ENCODE data around the gene ELN.

Gene ELN

DNA sequence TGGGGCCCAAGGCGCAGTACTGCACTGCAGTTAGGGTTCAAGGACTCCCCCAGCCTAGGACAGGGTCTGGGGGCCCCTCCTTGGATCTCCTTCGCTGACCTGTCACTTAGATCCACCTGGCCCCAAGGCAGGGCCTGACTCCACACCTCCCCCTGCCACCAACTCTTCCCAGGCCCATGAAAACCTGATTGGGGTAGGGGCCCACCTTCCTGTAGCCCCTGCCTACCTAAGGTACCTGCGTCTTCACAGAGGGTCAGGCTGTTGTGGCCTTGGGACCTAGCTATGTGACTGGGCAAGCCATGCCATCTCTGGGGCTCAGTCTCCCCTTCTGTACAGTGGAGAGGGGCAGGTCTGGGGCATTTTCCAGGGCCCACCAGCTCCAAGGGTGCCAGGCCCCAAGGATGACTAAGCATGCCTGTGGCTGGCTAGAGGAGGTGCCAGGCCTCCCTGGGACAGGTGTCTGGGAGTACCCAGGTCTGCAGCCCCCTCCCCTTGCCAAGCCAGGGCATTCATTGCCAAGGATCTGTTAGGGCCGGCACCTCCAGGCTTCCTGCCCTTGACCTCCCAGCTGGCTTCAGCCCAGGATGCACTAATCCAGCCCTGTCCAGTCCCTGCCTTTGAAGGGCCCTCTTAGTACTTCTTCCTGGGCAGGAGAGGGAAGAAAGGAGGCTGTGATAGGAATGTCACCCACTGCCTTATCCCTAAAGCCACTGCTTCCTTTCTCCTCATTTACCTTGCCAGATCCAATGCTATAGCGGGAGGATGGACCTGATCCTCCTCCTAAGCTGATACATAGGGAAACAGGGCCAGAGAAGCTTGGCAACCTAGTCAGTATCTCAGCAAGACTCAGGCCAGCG lies 57.0 kb downstream of the ELN start:
- TF ChIP-seq, protein P1, sequence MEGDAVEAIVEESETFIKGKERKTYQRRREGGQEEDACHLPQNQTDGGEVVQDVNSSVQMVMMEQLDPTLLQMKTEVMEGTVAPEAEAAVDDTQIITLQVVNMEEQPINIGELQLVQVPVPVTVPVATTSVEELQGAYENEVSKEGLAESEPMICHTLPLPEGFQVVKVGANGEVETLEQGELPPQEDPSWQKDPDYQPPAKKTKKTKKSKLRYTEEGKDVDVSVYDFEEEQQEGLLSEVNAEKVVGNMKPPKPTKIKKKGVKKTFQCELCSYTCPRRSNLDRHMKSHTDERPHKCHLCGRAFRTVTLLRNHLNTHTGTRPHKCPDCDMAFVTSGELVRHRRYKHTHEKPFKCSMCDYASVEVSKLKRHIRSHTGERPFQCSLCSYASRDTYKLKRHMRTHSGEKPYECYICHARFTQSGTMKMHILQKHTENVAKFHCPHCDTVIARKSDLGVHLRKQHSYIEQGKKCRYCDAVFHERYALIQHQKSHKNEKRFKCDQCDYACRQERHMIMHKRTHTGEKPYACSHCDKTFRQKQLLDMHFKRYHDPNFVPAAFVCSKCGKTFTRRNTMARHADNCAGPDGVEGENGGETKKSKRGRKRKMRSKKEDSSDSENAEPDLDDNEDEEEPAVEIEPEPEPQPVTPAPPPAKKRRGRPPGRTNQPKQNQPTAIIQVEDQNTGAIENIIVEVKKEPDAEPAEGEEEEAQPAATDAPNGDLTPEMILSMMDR (IDR thresholded peaks at IDR 0.05; ENCODE audit: extremely low read depth, insufficient read depth, missing control alignments) = no peak
- no peak for DNase-seq (ENCODE audit: low spot score)
- in situ Hi-C loops (cut with MboI; ENCODE audit: low pct_unique_long_range_greater_than_20kb, low sequenced_read_pairs, unreplicated experiment) = loop anchor here (25.0 kb wide), 1 partner anchor 102 kb away; no protein-coding TSS in a partner anchor

DNA sequence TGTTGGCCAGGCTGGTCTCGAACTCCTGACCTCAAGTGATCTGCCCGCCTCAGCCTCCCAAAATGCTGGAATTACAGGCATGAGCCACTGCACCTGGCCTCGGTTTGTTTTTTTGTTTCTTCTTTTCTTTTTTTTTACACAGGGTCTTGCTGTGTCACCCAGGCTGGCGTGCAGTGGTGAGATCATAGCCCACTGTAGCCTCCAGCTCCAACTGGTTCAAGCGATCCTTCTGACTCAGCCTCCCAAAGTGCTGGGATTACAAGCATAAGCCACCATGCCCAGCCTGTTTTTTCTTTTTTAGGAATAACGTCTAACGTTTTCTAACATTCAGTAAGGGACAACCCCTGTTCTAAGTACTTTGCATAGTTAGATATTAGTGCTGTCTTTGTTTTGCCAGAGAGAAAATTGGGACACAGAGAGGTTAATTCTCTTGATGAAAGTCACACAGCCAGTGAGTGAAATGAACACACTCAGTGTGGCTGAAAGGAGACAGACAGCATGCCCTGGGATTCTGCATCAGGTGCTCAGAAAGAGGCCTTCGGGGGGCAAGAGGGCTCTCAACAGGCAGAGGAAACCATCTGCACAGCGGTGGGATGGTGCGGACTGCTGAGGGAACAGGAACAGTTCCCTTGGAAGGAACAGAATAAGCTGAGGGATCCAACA lies 59.9 kb downstream of the ELN start:
- TF ChIP-seq, protein P1 (IDR thresholded peaks at IDR 0.05; ENCODE audit: extremely low read depth, insufficient read depth, missing control alignments) = no peak
- DNase-seq (ENCODE audit: low spot score) = no peak
- in situ Hi-C loops (cut with MboI; ENCODE audit: low pct_unique_long_range_greater_than_20kb, low sequenced_read_pairs, unreplicated experiment) = loop anchor here (25.0 kb wide), 1 partner anchor 99 kb away; no protein-coding TSS in a partner anchor

DNA sequence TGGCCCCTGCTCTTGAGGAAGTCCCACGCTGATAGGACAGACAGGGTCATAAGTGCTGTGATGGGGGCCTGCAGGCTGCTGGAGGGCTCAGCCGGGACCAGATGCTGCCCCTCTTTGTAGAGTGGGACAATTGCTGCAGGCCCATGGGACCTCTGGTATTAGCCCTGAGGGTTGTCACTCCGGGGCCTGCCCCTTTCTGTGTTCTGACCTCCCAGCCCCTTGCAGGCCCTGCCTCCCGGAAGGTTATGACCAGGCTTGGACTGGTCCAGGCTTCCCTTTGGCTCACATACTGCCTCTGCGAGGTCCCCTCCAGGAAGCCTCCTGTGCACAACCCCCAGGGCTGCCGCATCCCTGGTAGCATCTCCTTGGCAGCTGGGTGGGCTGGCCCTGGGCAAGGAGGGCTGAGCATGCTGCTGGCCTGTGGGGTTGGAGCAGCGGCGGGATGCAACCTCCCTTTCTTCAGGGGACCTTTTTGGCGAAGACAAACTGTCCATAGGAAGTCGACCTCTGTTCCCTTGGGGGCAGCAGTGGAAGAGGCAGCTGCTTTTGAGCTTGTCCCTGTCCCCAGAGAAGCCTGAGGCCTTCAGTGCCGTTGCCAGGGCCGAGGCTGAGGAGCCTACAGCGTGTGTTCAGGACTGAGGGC lies 64.5 kb downstream of the ELN start:
- DNase-seq (ENCODE audit: low spot score) = no peak
- TF ChIP-seq, protein P1 (IDR thresholded peaks at IDR 0.05; ENCODE audit: extremely low read depth, insufficient read depth, missing control alignments) = no peak
- in situ Hi-C loops (cut with MboI; ENCODE audit: low pct_unique_long_range_greater_than_20kb, low sequenced_read_pairs, unreplicated experiment) = loop anchor here (25.0 kb wide), 1 partner anchor 95 kb away; no protein-coding TSS in a partner anchor

DNA sequence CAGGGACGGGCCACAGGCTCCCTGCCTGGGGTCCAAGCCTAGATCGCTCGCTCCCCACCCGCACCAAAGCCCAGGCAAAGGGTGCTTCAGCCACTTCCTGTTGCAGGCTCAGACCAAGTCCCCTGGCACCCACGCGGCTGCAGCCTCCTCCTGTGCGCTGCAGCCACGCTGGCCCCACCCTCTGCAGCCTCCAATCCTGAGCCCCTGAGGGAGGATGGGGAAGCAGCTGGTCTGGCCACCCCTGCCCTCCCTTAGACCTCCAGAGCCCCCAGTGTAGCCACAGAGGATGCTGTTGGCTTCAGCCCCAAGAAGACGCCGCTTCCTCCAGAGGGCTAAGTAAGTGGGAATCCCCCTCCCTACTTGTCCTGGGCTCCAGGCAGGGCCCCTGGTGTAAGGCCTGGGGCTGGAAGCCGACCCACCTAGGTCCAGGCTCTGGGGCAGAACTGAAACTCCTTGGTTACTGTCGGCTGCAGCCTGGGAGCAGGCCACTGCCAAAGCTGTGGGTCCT lies 65.0 kb downstream of the ELN start:
- TF ChIP-seq, protein P1 (IDR thresholded peaks at IDR 0.05; ENCODE audit: extremely low read depth, insufficient read depth, missing control alignments) = no peak
- in situ Hi-C loops (cut with MboI; ENCODE audit: low pct_unique_long_range_greater_than_20kb, low sequenced_read_pairs, unreplicated experiment) = loop anchor here (25.0 kb wide), 1 partner anchor 94 kb away; no protein-coding TSS in a partner anchor
- DNase-seq (ENCODE audit: low spot score) = peak; percentile 85

DNA sequence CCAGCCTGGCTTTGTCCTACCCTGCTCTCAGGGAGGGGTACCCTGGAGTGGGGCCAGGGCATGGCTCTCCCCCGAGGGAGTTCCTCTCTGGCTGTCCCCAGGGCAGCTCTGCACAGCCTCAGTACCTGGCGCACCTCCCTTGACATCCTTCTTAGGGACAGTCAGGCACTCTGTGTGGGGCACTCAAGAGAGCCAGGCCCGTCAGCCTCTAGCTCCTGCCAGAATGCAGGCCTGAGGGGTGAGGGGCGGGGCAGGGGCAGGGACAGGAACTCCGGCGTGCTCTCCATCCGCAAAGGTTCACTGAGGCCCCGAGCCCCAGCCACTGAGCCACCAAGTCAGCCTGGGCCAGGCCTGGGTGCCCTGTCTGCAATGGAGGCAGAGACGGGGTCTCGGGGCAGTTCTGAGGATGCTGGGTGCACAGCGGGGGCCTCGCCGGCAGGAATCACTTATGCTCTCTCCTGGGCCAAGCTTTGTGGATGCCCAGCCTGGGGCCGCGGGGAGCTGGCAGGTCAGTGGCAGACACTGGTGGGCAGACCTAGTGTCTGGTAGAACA lies 65.8 kb downstream of the ELN start:
- DNase-seq (ENCODE audit: low spot score) = no peak
- in situ Hi-C loops (cut with MboI; ENCODE audit: low pct_unique_long_range_greater_than_20kb, low sequenced_read_pairs, unreplicated experiment) = loop anchor here (25.0 kb wide), 1 partner anchor 94 kb away; no protein-coding TSS in a partner anchor
- TF ChIP-seq, protein P1 (IDR thresholded peaks at IDR 0.05; ENCODE audit: extremely low read depth, insufficient read depth, missing control alignments) = no peak

All from GM13977 (cell line).